HepG2 (cell line): ENCODE data around the gene NFIC. TPM values are rescaled to one million over a fixed set of nuclear protein-coding genes. Genes with fewer than 3 reads are reported as not detected.
A peak's percentile ranks its signal among the peaks of the same experiment; 100 is the strongest.

Experiments
- ARNT ChIP-seq: fragments of 450-650 bp; IDR thresholded peaks from 2 replicates; pipeline ENCODE4 v1.6.1; 2017
- BRD4 ChIP-seq: sonication (generic); formaldehyde crosslinking; IDR thresholded peaks from 2 replicates; pipeline ENCODE4 v1.4.0; 2020; ENCODE audit warnings: missing genetic modification reagents
- DPF2 ChIP-seq: sonication (generic); formaldehyde crosslinking; IDR thresholded peaks from 2 replicates; pipeline ENCODE4 v1.4.0; 2020; ENCODE audit warnings: mild to moderate bottlenecking, low read depth, missing genetic modification reagents, borderline replicate concordance
- HHEX ChIP-seq: IDR thresholded peaks from 2 replicates; pipeline ENCODE4 v1.6.1; 2016; ENCODE audit warnings: control low read depth
- JUN ChIP-seq: sonication (generic); formaldehyde crosslinking; IDR thresholded peaks from 2 replicates; pipeline ENCODE4 v1.4.0; 2020; ENCODE audit warnings: mild to moderate bottlenecking, missing genetic modification reagents
- PAWR ChIP-seq: sonication (generic); formaldehyde crosslinking; IDR thresholded peaks from 2 replicates; pipeline ENCODE4 v1.4.0; 2020; ENCODE audit warnings: missing genetic modification reagents, mild to moderate bottlenecking, borderline replicate concordance
- SMARCC2 ChIP-seq: fragments of 450-650 bp; IDR thresholded peaks from 2 replicates; pipeline ENCODE4 v1.6.1; 2017; ENCODE audit warnings: antibody characterized with exemption, mild to moderate bottlenecking
- TRIM24 ChIP-seq: sonication (generic); formaldehyde crosslinking; IDR thresholded peaks from 2 replicates; pipeline ENCODE4 v1.8.0; 2022; ENCODE audit warnings: mild to moderate bottlenecking, missing genetic modification reagents
- ZNF234 ChIP-seq: sonication (generic); formaldehyde crosslinking; conservative IDR thresholded peaks from 2 replicates; pipeline ENCODE4 v1.5.1; 2020; ENCODE audit warnings: mild to moderate bottlenecking, missing genetic modification reagents
- ZNF281 ChIP-seq: sonication (generic); formaldehyde crosslinking; IDR thresholded peaks from 2 replicates; pipeline ENCODE4 v1.4.0; 2020; ENCODE audit warnings: missing genetic modification reagents, borderline replicate concordance
- ZNF318 ChIP-seq: sonication (generic); formaldehyde crosslinking; IDR thresholded peaks from 2 replicates; pipeline ENCODE4 v1.4.0; 2020; ENCODE audit warnings: mild to moderate bottlenecking, missing genetic modification reagents
- ZNF441 ChIP-seq: sonication (generic); formaldehyde crosslinking; IDR thresholded peaks from 2 replicates; pipeline ENCODE4 v1.7.0; 2021; ENCODE audit warnings: missing genetic modification reagents, borderline replicate concordance
- ZNF570 ChIP-seq: sonication (generic); formaldehyde crosslinking; IDR thresholded peaks from 2 replicates; pipeline ENCODE4 v1.4.0; 2020; ENCODE audit warnings: mild to moderate bottlenecking, missing genetic modification reagents, borderline replicate concordance
- ZNF660 ChIP-seq: sonication (generic); formaldehyde crosslinking; IDR thresholded peaks from 2 replicates; pipeline ENCODE4 v1.5.1; 2020; ENCODE audit warnings: mild to moderate bottlenecking, low read depth, missing genetic modification reagents, borderline replicate concordance
- ZNF761 ChIP-seq: sonication (generic); formaldehyde crosslinking; conservative IDR thresholded peaks from 2 replicates; pipeline ENCODE4 v1.4.0; 2020; ENCODE audit warnings: mild to moderate bottlenecking, missing genetic modification reagents
- polyA plus RNA-seq, 8 experiments: library from polyadenylated mRNA; depleted of rRNA in 3 of 8; stranded (reverse) in 7 of 8; unstranded in 1 of 8; fragments of >200 nt; fragmentation: Illumina TruSeq in 4 of 8; extraction: Trizol in 4 of 8; gene quantifications; 2 replicates each; pipeline versions ENCODE4 v1.2.1 to v1.2.3, GENCODE V29; 2011 to 2016; ENCODE audit warnings: low read depth in 4 of 8, missing spikeins in 1 of 8, mixed read lengths in 1 of 8; ENCODE audit not compliant: insufficient read depth in 1 of 8
- total RNA-seq, 5 experiments: library from RNA; depleted of rRNA; stranded (reverse); fragments of >200 nt; fragmentation: Illumina TruSeq; extraction: Trizol; gene quantifications; 2 replicates each; pipeline ENCODE4 v1.2.3, GENCODE V29; 2016; ENCODE audit warnings: low read depth in 1 of 5
- TF ChIP-seq, protein P1 (sequence below): sonication (generic); formaldehyde crosslinking; IDR thresholded peaks from 2 replicates; pipeline ENCODE4 v1.4.0; 2020; ENCODE audit warnings: mild to moderate bottlenecking, missing genetic modification reagents
- TF ChIP-seq, protein P2 (sequence below): sonication (generic); formaldehyde crosslinking; IDR thresholded peaks from 2 replicates; pipeline ENCODE4 v1.5.1; 2020; ENCODE audit warnings: missing genetic modification reagents, mild to moderate bottlenecking, borderline replicate concordance

Gene NFIC
- total and polyA plus RNA-seq, 2 of the 13 experiments (the other 11 are each of a cell fraction or from before 2014, with no cell fraction given), result 1.3 to 2.5 TPM

- TF ChIP-seq, protein P1, sequence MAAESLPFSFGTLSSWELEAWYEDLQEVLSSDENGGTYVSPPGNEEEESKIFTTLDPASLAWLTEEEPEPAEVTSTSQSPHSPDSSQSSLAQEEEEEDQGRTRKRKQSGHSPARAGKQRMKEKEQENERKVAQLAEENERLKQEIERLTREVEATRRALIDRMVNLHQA (CRISPR knock-in tag), result no peak
- no peak for TF ChIP-seq SMARCC2
- TF ChIP-seq ARNT, result no peak
- no peak for TF ChIP-seq ZNF660
- no peak for TF ChIP-seq ZNF234 (CRISPR knock-in tag)
- 0 out of 2 replicates have a peak, but pooled peaks have one; percentile 38 for TF ChIP-seq HHEX (CRISPR knock-in tag)
- no peak for TF ChIP-seq ZNF761 (CRISPR knock-in tag)
- 0 out of 2 replicates have a peak, but pooled peaks have one; percentile 39 for TF ChIP-seq TRIM24 (CRISPR knock-in tag)
- TF ChIP-seq PAWR (CRISPR knock-in tag), result no peak
- TF ChIP-seq ZNF441, result peak; percentile 67; the same call in 1 of the 2 replicates
- TF ChIP-seq DPF2 (CRISPR knock-in tag), result peak; percentile 73; the same call in 1 of the 2 replicates
- no peak for TF ChIP-seq ZNF570 (CRISPR knock-in tag)
- no peak for TF ChIP-seq ZNF318
- no peak for TF ChIP-seq JUN (CRISPR knock-in tag)
- TF ChIP-seq, protein P2, sequence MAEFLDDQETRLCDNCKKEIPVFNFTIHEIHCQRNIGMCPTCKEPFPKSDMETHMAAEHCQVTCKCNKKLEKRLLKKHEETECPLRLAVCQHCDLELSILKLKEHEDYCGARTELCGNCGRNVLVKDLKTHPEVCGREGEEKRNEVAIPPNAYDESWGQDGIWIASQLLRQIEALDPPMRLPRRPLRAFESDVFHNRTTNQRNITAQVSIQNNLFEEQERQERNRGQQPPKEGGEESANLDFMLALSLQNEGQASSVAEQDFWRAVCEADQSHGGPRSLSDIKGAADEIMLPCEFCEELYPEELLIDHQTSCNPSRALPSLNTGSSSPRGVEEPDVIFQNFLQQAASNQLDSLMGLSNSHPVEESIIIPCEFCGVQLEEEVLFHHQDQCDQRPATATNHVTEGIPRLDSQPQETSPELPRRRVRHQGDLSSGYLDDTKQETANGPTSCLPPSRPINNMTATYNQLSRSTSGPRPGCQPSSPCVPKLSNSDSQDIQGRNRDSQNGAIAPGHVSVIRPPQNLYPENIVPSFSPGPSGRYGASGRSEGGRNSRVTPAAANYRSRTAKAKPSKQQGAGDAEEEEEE (CRISPR knock-in tag), result no peak
- peak; percentile 70; the same call in 1 of the 2 replicates for TF ChIP-seq ZNF281
- TF ChIP-seq BRD4 (CRISPR knock-in tag), result no peak
Measured at GRCh38 chr19:3413796-3414327, 47.5 kb downstream of the NFIC start (continued).
